Central memory CD8-positive, alpha-beta T cell (primary cell): ENCODE measurements around the gene ANP32A.

Source experiments
- ATAC-seq: fragments of 150-1000 bp; cut with Tn5 transposase; replicated peaks from 2 replicates; pipeline ENCODE4 v1.10.0; 2022; ENCODE audit warnings: mild to moderate bottlenecking, moderate FRiP score, moderate number of reproducible peaks; ENCODE audit not compliant: poor library complexity, severe bottlenecking; ENCODE audit errors: extremely low read depth
- DNase-seq, 2 donors: peaks; one replicate each; pipeline ENCODE4 v3.0.0; 2021; ENCODE audit warnings: low spot score in 2 of 2
- H3K27ac Mint-ChIP-seq: one replicate; pipeline ENCODE4 v1.8.0; 2022; ENCODE audit warnings: low read depth, mild to moderate bottlenecking, moderate library complexity, mixed read lengths
- H3K27me3 Mint-ChIP-seq: one replicate; pipeline ENCODE4 v1.8.0; 2022; ENCODE audit warnings: mixed read lengths
- H3K36me3 Mint-ChIP-seq: one replicate; pipeline ENCODE4 v1.8.0; 2022; ENCODE audit warnings: mild to moderate bottlenecking, moderate library complexity, mixed read lengths; ENCODE audit not compliant: insufficient read depth
- H3K4me1 Mint-ChIP-seq: one replicate; pipeline ENCODE4 v1.8.0; 2022; ENCODE audit warnings: mixed read lengths
- H3K4me3 Mint-ChIP-seq: one replicate; pipeline ENCODE4 v1.8.0; 2022; ENCODE audit warnings: mild to moderate bottlenecking, moderate library complexity, mixed read lengths
- H3K9me3 Mint-ChIP-seq: one replicate; pipeline ENCODE4 v1.8.0; 2022; ENCODE audit warnings: mixed read lengths

ANP32A gene

GRCh38 chr15:68817304-68818065 lies 3.2 kb downstream of the ANP32A start:
- peak overlapping the region; percentile 98 for H3K4me3 Mint-ChIP-seq
- H3K27me3 Mint-ChIP-seq = no peaks in the 10 kb centered on the region
- H3K36me3 Mint-ChIP-seq = peaks cover 25% of the 10 kb centered on the region
- peaks cover 54% of the 10 kb centered on the region for H3K4me1 Mint-ChIP-seq
- DNase-seq = peak; percentile 52 to 55
- no peaks in the 10 kb centered on the region for H3K9me3 Mint-ChIP-seq
- ATAC-seq = peak; percentile 51
- H3K27ac Mint-ChIP-seq = peak overlapping the region; percentile 95

DNA sequence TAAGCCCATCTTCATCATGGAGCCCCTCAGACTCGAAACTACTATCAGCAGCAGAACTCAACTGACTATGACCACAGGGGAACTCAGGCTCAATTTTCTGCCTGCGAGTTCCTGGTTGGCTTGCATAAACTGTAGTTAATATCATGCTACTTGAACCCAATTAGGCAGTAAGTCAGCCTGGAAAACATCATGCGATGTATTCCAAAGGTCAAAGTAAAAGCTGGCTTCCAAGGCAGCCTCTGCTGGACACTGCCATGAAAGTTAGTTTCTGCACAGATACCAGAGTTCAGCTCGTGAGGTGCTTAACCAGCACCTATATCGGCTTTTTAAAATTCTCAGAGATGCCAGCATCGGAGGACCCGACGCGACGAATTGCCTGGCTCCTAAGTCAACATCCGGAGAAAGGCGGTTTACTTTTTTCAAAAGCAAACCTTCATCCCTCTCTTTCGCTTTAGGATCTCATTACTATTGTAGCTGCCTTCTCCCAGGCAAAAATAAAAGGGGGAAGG lies 3.8 kb downstream of the ANP32A start:
- H3K27me3 Mint-ChIP-seq = no peaks in the 10 kb centered on the region
- no peaks in the 10 kb centered on the region for H3K9me3 Mint-ChIP-seq
- peaks cover 23% of the 10 kb centered on the region for H3K36me3 Mint-ChIP-seq
- H3K27ac Mint-ChIP-seq = peak overlapping the region; percentile 95
- peaks cover 56% of the 10 kb centered on the region for H3K4me1 Mint-ChIP-seq
- DNase-seq (no peak), ATAC-seq (no peak)
- peak overlapping the region; percentile 98 for H3K4me3 Mint-ChIP-seq

DNA sequence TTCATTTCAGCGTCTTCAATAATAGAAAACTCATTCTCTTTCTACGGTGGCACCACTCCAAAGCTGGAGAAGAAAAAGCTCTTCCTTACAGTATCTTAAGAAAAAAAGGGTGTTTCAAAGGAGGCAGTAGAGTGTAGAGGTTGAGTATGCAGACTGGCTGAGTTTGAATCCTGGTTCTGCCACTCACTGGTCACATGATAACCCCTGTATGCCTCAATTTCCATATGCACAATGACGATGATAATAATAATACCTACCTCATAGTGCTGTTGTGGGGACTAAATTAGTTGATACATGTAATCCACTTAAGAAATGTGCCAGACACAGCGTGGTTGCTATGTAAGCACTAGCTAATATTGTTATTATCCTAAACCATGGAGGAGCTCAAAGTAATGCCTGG lies 4.5 kb downstream of the ANP32A start:
- Mint-ChIP-seq H3K27ac (peak overlapping the region; percentile 95), H3K27me3 (no peaks in the 10 kb centered on the region), H3K4me1 (peaks cover 58% of the 10 kb centered on the region), H3K36me3 (peaks cover 23% of the 10 kb centered on the region), H3K9me3 (no peaks in the 10 kb centered on the region), H3K4me3 (peak overlapping the region; percentile 98)
- DNase-seq (no peak), ATAC-seq (no peak)

DNA sequence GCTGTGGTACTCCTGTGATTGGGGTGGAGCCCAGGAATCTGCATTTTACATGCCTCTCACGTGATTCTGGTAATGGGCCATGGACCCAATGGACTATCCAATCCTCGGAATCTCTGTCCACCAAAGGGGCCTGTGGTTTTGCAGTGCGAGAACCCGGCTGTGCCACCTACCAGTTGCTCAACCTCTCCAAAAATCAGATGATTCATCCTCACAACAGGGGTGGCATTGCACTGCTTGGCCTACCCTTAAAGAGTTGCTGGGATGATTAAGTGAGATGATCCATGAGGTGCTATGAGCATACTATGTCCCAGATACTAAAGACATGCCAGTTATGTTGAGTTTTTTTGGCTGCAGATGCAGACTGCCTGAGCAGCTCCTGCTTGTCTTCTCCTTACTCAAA lies 5.1 kb downstream of the ANP32A start:
- Mint-ChIP-seq H3K4me1 (peaks cover 63% of the 10 kb centered on the region), H3K9me3 (no peaks in the 10 kb centered on the region), H3K27me3 (no peaks in the 10 kb centered on the region), H3K27ac (peak overlapping the region; percentile 95), H3K36me3 (peaks cover 20% of the 10 kb centered on the region), H3K4me3 (peak overlapping the region; percentile 98)
- no peak for DNase-seq
- ATAC-seq = no peak

GRCh38 chr15:68814596-68814995 lies 6.1 kb downstream of the ANP32A start:
- DNase-seq = no peak
- Mint-ChIP-seq H3K27ac (no peak overlapping the region), H3K4me1 (peaks cover 73% of the 10 kb centered on the region), H3K27me3 (no peaks in the 10 kb centered on the region), H3K36me3 (peaks cover 11% of the 10 kb centered on the region), H3K9me3 (no peaks in the 10 kb centered on the region), H3K4me3 (no peak overlapping the region)
- ATAC-seq = no peak

- no peak for DNase-seq
- peaks cover 91% of the 10 kb centered on the region for H3K4me1 Mint-ChIP-seq
- H3K36me3 Mint-ChIP-seq = peaks cover 8% of the 10 kb centered on the region
- no peaks in the 10 kb centered on the region for H3K9me3 Mint-ChIP-seq
- ATAC-seq = no peak
- no peak overlapping the region for H3K4me3 Mint-ChIP-seq
- peak overlapping the region; percentile 70 for H3K27ac Mint-ChIP-seq
- no peaks in the 10 kb centered on the region for H3K27me3 Mint-ChIP-seq
Measured at GRCh38 chr15:68812597-68813431, 7.9 kb downstream of the ANP32A start.

DNA sequence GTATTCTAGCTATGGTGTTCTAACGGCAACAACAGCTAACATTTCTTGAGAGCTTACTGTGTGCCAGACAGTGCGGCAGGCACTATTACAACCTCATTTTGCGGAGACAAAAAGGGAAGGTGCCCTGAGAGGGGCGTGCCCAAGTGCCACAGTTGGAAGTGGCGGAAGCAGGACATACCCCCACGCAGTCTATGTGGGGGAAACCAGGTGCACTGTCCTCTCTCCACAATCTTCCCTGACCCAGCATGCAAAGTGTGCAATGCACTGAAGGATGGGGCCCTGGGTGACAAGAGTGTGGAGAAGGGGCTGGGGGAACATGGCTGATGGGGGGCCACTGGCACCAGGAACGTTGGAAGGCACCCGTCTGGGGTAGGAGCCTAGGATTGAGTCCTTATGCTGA lies 8.6 kb downstream of the ANP32A start:
- no peaks in the 10 kb centered on the region for H3K27me3 Mint-ChIP-seq
- ATAC-seq (no peak), DNase-seq (no peak)
- peaks cover 90% of the 10 kb centered on the region for H3K4me1 Mint-ChIP-seq
- H3K4me3 Mint-ChIP-seq = no peak overlapping the region
- H3K9me3 Mint-ChIP-seq = no peaks in the 10 kb centered on the region
- peak overlapping the region; percentile 70 for H3K27ac Mint-ChIP-seq
- peaks cover 3% of the 10 kb centered on the region for H3K36me3 Mint-ChIP-seq

- no peaks in the 10 kb centered on the region for H3K9me3 Mint-ChIP-seq
- DNase-seq (no peak), ATAC-seq (peak; percentile 52)
- H3K4me3 Mint-ChIP-seq = peak overlapping the region; percentile 14
- peaks cover 85% of the 10 kb centered on the region for H3K4me1 Mint-ChIP-seq
- H3K27me3 Mint-ChIP-seq = no peaks in the 10 kb centered on the region
- peak overlapping the region; percentile 87 for H3K27ac Mint-ChIP-seq
- H3K36me3 Mint-ChIP-seq = peaks cover 6% of the 10 kb centered on the region
Measured at GRCh38 chr15:68809517-68809916, 11.2 kb downstream of the ANP32A start.

- no peaks in the 10 kb centered on the region for H3K27me3 Mint-ChIP-seq
- peaks cover 6% of the 10 kb centered on the region for H3K36me3 Mint-ChIP-seq
- DNase-seq (no peak), ATAC-seq (no peak)
- no peaks in the 10 kb centered on the region for H3K9me3 Mint-ChIP-seq
- H3K4me1 Mint-ChIP-seq = peaks cover 90% of the 10 kb centered on the region
- H3K27ac Mint-ChIP-seq = peak overlapping the region; percentile 87
- H3K4me3 Mint-ChIP-seq = no peak overlapping the region
Measured at GRCh38 chr15:68808770-68809169, 11.9 kb downstream of the ANP32A start.

DNA sequence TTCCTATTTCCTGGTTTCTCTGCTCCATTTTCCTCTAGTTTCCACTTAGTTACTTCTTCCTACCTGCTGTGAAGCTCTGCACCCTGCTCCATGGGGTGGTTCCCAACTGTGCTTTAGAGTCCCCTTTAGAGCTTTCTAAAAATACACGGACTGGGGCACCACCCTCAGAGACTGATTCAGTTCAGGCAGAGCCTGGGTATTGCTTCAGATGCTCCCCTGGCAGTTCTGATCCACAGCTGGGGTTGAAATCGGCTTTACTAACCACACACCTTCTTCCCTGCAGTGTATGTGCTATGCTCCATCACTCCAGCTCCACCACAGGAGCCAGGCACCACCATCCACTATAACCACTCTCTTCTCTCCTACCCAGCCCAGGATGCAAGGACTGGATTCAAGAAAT lies 12.6 kb downstream of the ANP32A start:
- Mint-ChIP-seq H3K4me1 (peaks cover 87% of the 10 kb centered on the region), H3K27me3 (no peaks in the 10 kb centered on the region), H3K4me3 (no peak overlapping the region), H3K9me3 (no peaks in the 10 kb centered on the region), H3K36me3 (peaks cover 6% of the 10 kb centered on the region), H3K27ac (peak overlapping the region; percentile 87)
- DNase-seq = no peak
- no peak for ATAC-seq

DNA sequence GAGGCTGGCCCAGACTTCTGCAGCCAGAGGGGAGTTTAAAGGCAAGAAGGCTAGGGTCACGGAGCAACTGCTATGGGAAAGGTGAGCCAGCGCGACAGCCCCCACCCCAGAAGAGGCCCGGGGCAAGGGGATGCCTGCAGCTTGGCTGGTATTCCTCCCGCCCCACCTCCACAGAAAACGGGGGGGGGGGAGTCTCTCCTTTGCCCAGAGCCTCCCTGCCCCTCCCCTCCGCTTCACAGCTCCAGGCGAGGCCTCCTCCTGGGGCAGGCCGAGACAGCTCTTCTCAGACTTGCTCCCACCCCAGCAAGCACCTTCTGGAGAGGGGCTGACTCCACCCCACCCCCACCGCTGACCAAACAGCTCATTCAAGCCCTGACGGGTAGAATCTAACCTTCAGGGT lies 13.4 kb downstream of the ANP32A start:
- Mint-ChIP-seq H3K27ac (peak overlapping the region; percentile 33), H3K9me3 (no peaks in the 10 kb centered on the region), H3K4me1 (peaks cover 87% of the 10 kb centered on the region), H3K4me3 (no peak overlapping the region), H3K27me3 (no peaks in the 10 kb centered on the region), H3K36me3 (peaks cover 6% of the 10 kb centered on the region)
- DNase-seq (no peak), ATAC-seq (no peak)

GRCh38 chr15:68806220-68807060 lies 14.3 kb downstream of the ANP32A start:
- H3K36me3 Mint-ChIP-seq = peaks cover 8% of the 10 kb centered on the region
- DNase-seq (no peak), ATAC-seq (no peak)
- no peaks in the 10 kb centered on the region for H3K9me3 Mint-ChIP-seq
- H3K27me3 Mint-ChIP-seq = no peaks in the 10 kb centered on the region
- H3K27ac Mint-ChIP-seq = peak overlapping the region; percentile 33
- H3K4me1 Mint-ChIP-seq = peaks cover 87% of the 10 kb centered on the region
- H3K4me3 Mint-ChIP-seq = no peak overlapping the region
